GM21515 (cell line): Measurements from ENCODE around the gene SEZ6.

Experiments
- ATAC-seq: cut with Tn5 transposase; IDR thresholded peaks from one replicate; pipeline ENCODE4 v1.9.1; 2021; ENCODE audit not compliant: unreplicated experiment

The SEZ6 gene

DNA sequence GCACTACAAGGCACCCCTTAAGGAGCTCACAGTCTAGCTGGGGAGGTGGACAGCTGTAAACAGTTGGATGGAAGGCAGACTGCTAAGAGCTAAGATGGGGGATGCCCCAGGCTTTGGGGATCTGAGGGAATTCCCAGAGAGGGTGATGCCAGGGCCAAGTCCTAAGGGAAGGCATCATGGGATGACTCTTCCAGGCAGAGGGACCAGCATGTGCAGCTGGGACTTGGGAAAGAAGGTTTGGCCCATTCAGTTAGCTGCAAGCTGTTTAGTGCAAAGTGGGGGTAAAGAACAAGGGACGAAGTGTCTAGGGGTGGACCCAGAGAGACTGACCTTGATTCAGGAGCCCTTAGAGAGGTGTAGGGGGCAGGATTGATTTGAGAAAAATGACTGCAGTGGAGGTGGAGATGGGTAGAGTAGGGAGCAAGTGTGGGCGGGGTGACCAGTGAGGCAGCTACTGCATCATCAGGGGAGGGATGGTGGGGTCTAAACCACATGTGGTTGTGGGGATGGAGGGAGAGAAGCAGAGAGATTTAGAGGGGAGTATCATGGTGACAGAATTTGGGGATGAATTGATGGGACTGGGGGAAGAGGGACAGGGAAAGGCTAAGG lies 27.4 kb downstream of the SEZ6 start:
- no peak for ATAC-seq

DNA sequence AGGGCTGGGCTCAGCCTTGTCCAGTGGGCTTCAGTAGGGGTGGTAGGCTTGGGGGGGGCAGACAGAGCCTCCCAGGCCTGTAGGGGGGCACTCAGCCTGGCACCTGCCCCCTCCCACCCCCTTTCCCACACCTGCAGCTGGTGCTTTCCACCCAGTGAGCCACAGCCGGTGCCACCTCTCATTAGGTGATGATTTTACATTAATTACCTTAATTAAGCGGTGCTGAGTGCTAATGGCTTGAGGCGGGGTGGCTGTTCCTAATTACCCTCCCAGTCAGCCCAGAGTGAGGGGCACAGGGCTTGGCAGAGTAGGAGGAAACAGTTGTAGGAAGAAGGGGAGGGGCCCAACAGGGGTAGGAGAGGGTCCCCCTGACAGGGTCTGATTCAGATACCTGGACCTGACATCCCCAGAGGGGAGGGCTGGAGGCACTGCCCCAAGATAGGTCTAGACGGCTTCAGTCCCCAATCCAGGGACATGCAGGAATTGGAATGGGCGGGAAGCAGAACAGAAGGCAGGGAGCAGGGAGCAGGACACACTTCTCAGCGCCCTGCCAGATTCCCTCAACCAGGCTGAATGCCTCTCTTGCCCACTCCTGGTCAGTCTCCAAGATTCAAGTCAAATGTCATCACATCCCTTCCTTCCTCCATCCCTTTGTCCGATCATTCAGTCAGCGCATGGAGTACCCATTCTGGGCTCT lies 28.0 kb downstream of the SEZ6 start:
- no peak for ATAC-seq

DNA sequence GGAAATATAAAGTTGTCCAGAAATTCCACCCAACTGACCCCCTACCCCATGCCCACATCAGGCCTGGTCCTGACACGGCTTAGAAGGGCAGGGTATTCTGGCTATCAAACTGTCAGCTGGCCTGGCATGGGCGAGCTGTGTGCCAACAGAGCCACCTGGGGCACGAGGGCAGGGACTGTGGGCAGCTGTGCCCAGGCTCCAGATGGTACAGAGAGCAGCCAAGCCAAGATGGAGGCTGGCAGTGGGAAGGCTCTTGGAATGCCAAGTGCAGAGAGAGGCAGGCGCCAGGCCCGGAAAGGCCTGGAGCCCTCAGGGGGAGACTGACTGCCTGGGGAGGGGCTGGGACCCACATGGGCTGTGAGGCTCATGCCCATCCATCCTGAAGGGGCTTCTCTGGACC lies 30.2 kb downstream of the SEZ6 start:
- ATAC-seq = no peak

DNA sequence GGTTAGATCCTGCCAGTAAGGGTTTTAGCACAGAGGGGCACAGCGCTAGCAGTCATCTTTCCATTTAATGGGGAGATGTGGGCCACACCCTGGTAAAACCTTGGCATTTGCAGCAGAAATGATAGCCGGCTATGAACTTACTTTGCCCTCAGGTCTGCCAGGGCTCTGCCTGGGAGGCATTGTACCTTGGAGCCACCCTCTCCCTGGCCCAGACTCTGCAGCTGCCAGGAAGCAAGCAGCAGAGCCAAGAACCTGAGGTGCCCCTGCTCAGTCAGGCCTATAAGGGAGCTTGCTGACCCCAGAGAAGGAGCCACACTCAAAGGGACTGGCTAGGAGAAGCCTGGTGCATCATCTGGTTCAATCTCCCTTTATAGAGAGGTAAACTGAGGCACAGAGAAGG lies 30.8 kb downstream of the SEZ6 start:
- ATAC-seq = no peak

DNA sequence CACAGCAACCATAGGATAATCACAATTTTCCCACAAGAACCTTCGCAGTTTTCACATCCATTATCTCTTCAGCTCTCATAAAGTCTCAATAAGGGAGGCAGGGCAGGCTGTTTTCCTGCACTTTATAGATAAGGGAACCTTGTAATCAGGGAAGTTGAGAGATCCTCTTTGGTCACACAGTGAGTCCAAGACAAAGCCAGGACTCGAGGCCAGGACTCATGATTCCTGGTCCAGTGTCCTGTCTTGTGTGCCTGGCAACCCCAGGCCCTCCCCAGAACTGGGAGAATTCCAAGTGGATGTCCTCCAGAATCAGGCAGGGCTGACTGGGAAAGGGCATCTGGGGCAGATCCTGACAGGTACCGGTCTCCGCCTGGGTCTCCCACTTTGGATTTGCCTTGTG lies 31.4 kb downstream of the SEZ6 start:
- no peak for ATAC-seq

DNA sequence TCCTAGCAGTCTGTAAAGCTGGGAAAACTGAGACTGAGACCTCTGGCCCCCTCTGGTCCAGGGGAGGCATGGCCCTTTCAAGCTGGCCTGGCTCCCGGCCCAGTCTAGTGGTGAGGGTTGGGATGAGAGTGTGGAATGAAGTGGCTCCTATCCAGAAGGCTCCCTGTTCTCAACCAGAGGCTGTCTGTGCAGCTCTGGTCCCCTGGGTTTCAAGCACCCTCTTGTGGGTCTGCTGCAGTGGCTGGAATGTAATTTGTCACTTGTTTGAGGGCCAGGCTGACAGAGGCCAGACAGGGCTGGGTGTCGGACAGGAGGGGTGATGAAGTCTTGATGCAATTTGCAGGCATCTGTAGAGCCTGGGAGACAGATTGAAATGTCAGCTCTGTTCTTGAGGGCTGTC lies 32.4 kb downstream of the SEZ6 start:
- ATAC-seq = no peak

DNA sequence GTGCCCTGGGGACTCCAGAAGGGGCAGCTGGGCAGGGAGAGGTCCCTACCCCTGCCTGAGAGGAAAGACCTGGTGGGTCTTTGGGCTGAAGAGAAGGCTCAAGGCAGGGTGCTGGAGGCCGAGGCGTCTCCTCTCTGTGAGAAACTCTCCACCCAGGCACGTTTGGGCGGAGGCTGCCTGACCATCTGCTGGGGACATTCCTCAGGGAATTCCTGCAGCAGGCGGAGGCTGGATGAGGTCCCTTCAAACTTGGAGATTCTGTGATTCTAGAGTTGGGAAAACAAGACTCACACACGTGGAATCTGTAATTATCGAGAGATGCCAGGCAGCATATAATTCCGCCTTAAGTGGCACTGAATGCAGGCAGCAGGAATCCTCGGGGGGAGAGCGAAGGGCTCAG lies 33.4 kb downstream of the SEZ6 start:
- no peak for ATAC-seq

DNA sequence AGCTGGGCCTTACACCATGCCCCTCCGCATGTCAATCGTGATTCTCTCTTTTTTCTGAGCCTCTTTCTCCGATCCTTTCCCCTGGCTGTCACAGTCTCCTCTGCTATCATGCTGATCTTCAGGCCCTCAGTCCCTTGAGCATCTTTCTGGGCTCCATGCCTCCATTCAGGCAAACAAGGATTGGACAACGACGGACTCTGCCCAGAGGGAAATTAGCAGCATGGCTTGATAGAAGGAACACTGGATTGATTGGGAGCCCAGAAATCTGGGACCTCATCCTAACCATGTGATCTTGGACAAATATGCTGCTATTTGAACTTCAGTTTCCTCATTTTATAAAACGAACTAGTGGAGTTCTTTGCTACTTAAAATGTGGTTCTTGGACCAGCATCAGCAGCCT lies 35.0 kb downstream of the SEZ6 start:
- ATAC-seq = no peak

DNA sequence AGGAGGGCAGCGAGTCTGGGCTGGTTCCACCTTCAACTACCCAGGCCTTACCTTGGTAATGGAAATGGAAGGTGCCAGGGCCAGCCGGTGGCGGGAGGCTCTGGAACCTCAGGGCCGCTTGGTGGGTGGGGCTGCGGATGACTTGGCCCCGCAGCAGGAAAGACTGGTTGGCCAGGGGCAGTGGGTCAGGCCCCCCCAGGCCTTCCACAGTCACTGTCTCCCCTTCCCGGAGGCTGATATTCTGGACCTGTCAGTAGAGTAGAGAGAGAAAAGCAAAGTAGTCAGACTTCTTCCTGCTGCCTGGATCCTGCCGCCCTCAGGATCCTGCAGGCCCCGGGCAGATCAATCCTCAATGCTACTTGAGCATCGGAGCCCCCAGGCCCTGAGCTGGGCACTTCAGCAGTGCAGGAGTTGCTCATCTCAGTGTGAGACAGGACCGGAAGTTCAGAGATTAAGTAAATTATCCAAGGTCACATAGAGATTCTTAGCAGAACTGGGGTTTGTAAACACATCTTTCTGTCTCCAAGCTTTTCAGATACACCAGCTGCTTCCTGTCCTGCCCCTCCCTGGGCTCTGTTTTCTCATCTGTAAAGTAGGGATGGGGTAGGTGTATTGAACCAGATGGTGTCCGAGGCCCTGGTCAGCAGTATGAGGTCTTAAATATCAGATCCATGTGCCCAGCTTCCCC lies 36.0 kb downstream of the SEZ6 start:
- ATAC-seq = no peak

DNA sequence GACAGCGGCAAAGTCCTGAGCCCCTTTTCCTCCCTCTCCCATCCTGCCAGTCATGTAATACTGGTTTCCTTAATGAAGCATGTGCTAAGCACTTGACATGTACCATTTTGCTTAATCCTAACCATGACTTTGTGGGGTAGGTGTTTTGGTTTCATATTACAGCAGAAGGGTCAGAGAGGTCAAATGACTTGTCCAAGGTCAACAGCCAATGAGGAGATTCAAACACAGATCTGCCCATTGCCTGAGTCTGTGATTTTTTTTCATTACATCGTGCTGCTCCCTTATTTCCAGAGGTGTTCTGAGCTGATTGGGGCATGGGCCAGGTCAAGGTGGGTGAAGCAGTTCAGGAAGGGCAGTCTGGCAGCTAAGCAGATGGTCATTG lies 36.9 kb downstream of the SEZ6 start:
- no peak for ATAC-seq

DNA sequence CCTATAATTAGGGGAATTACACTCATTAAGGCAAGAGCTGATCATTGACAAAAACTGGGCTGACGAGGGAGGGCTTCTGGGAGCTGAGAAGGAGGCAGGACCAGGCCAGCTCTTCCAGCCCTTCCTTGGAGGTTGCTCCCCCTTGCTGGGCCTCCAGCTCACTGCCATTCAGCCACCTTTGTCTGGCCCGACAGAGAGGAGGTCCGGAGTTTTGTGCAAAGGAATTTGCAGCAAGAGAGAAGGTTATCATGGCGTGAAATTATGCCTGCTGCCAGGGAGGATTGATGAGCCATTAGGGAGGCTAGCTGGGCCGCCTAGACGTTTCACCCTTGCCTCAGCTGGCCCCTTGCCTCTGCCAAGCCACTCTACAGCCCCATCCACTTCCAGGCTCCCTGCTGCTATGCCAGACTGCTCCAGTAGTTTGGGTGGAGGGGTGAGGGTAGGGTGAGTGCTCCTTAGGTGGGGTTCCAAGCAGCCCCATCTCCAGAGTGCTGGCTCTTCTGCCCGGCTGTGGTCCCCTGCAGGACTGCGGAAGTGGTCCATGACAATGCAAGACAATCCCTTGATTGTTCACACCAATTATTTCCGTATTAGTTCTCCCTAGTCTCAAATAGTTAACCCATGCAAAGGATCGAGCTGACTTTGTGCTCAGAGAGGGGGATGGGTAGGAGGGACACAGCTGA lies 37.5 kb downstream of the SEZ6 start:
- ATAC-seq = no peak

DNA sequence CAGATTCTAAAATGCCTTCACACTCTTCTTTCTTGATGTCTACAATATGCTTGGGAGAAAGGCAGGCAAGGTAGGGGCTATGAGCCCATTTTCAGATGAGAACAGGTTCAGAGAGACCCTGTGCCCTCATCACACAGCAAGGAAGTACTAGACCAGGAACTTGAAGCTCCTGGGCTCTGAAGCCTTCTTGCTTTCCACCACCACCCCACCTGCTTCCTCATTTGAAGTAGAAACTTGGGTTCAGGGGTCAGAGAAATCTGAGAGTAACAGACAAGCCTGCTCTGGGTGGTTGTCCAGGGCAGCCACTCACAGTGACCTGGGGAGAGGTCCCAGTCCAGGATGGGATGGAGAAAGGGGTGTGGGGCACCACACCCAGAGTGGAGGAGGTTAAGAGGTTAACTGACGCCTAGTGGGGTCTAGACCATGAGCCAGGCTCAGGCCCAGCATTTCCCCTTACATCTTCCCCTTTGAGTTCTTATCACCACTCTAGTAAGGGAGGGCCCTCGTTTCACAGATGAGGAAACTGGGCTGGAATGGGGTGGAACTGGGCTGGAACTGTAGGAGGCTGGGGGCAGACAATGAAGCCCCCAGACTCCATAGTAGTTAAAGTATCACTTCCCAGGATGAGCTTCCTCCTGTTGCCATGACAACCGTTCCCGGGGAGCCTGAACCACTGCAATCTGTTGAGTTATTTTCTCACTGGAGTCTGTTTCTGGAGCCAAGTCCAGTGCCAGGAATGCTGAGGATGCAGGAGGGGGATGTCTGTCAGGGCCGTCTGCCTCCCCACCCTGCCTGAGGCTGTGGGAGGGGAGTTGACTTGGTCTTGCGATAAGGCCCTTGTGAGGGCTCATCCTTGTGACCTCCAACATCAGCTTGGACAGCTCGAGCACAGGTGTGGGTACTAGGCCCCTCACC lies 38.4 kb downstream of the SEZ6 start:
- ATAC-seq = no peak

DNA sequence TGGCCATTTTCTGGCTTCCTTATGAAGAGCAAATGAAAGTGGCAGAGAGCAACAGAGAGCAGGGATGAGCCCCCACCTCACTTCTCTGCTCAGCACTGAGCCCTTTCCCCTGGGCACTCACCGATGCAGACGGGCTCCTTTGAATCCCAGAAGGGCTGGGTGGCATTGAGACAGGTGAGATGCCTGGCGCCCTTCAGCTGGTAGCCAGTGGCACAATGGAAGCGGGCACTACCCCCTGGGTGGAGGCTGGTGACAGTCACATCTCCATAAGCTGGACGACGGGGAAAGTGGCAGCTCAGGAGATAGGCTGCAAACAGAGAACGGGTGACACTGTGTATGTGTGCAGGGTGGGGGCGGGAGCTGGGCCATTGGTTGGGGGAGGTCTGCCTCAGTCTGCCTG lies 42.0 kb downstream of the SEZ6 start:
- ATAC-seq = no peak

DNA sequence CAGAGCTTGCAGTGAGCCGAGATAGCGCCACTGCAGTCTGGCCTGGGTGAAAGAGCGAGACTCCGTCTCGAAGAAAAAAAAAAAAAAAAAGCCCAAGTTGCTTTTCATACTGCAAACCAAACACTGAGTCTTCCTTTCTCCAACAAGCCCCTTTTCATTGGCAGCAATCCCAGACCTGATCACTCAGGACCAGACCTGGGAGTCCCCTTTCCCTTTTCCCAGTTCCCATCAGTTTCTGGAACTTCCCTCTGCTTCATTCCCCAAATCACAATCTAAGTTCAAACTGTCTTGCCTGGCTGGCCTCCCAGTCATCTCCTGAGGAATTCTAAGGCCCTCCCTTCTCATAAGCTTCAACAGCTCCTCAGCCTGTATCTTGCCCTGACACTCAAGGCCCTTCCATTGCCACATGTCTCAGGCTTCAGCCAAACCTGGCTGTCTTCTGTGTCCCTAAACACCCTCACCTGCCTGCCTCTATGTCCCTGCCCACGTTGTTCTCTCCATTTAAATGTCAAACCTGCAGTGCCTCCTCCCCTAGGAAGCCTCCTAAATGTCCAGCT lies 42.7 kb downstream of the SEZ6 start:
- no peak for ATAC-seq

DNA sequence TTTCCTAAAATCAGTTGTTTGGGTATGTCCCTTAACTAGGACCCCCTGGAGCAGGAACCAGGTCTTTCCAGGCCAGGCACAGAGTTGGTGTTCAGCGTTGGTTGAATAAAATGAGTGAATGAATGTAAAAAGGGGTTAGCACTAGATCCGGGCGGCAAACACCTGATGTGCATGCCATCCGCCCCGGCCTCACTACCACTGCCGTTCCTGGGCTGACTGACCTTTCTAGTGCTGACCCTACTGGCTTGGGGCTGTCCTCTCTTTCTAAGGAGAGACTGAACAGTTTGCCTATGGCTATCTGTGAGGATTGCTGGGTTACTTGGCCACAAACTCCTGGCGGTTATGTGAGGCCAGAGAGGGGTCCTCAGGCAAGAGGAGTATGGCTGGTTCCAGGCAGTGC lies 44.4 kb downstream of the SEZ6 start:
- ATAC-seq = no peak

DNA sequence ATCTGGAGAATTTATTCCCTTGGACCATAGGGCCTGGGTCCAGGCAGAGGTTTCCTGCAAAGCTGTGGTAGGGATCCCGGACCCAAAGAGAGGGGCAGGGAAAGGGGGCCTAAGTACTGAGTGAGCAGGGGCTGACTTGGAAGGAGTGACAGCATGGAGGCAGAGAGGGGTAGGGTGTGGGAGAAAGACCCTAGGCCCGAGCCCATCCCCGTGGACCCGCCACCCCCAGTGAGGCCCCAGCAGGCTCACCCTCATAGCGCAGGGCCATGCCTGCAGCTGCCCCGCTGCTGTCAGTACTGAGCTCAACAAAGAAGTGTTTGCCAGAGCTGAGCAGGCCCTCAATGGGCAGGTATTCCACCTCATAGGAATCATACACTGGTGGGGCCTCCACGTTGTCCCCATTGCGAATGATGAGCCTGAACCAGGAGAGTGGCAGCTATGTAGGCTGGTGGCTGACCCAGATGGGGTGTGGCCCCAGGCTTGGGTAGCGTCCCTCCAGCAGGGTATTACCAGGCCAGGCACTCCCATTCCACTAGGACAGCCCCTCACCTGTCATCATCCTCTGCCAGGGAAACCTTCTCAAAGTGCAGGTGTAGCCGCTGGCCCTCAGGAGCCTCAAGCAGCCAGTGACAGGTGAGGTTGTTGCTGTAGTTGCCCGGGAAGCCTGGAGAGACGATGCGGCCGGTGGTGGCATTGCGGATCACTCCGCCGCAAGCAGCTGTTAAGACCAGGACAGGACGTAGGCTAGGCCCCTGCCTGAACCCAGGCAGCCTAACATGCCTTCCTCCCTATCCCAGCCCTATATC lies 45.4 kb downstream of the SEZ6 start:
- no peak for ATAC-seq

DNA sequence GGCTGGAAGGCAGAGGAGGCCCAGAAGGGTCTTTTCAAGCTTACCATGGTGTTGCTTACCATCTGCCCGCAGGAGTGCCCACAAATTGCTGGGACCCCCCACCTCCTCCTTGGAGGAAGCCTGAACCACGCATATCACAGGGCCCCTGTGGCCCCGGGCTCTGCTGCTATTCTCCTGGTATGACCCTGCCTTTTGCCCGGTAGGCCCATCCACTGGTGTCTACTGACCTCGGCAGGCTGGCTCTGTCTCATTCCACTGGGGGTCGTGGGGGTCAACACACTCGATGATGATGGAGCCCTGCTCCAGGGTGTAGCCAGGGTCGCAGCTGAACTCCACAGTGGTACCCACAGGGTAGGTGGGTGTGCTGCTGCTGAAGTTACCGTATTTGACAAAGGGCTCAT lies 46.4 kb downstream of the SEZ6 start:
- no peak for ATAC-seq

DNA sequence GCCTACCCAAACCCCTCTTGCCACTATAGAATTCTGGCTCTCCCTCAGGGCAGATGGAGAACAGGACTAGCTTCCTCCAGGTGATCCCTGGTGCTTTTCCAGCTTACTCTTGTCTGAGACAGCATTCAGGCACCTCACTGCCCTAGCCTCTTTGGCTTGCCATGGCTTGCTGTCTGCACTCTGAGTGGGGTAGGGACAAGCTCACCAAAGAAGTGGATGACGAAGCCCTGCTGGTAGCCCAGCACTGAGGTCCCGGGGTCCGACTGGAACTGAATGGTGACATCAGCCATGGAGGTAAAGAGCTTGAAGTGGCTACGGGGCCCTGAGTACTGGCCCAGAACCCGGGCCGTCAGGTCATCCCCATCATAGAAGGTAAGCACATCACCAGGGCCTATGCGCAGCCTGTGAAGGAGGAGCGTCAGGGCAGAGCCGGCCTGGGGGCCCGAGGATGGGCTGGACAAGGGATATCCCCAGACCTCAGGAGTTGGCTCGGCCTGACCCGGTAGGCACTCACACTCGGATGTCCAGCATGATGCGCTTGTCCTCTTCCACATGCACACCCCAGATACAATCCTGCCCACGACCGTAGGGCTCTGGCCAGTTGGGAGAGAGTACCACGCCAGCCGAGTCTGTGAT lies 46.9 kb downstream of the SEZ6 start:
- no peak for ATAC-seq

DNA sequence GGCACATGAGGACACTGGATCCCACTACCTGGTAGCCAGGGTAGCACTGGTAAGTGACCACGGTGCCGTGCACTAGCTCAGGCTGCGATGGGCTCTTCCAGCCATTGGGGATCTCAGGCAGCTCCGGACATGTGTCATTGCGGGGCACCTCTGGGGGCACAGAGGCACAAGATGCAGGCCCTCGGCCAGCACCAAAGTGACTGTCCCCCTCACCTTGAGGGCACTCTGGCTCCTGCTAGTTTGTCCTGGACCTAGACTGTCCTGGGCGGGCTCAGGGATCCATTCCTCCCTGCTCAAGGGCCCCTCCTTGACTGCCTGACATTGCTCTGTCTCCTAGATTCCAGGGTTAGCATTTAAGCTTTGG lies 47.9 kb downstream of the SEZ6 start:
- no peak for ATAC-seq
